GM18909 (cell line): Measurements from ENCODE around the gene TAOK3.

Experiments
- ATAC-seq: cut with Tn5 transposase; IDR thresholded peaks from one replicate; pipeline ENCODE4 v1.9.1; 2021; ENCODE audit warnings: mild to moderate bottlenecking; ENCODE audit not compliant: unreplicated experiment, poor library complexity

The TAOK3 gene

DNA sequence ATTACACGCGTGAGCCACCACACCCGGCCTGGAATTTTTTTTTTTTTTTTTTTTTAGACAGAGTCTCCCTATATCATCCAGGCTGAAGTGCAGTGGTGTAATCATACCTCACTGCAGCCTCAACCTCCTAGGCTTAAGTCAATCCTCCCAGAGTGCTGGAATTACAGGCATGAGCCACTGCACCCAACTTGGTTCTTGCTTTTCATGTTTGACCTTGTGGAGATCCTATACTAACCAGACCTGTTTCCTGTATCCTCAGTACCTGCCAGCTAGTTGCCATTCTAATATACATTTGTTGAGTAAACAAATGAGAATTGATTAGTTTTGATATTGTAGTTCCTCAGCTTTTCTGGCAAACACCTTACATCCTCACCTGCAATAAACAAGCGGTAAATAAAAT is 265.7 kb downstream of the TAOK3 start:
- ATAC-seq, result no peak

DNA sequence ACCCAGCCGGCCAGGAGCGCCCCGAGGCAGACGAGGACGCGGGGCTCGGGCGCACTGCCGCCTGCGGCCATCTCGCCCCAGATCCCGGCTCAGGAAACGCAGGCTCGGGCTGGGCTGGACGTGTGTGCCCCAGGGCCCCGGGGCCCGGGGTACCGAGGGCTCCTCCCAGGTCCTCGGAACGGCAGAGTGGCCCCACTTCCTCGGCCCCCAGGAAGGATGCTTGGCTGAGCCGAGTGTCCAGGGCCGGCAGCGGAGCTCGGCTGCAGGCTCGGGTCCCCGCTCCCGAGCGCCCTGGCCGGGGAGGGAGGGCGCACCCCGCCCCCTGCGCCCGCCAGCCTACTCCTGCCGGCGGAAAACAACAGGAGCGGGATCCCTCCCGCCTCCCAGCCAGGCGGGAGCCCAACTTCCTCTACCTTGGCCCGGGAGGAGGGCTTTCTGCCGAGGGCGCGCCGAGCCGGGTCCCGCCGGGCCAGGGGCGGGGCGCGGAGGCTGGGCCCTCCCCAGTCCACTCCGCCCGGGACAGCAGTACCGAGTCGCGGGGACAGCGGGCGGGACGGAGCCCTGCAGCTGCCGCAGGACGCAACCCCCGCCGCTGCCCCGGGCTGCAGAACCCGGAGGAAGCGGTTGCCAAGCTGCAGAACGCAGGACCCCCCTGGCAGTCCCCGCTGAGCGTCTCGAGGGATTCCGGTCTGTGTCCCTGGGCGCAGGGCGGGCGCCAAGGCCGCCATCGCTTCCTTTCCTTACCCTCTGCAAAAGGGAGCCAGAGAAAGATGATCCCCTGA is 268.9 kb downstream of the TAOK3 start, which contains the start of gene VSIG10:
TSS of gene VSIG10 (minus strand) at position 411 of the 782 bp plus-strand sequence. CDS start at position 71, 340 bp downstream.
- peak; percentile 52 for ATAC-seq

DNA sequence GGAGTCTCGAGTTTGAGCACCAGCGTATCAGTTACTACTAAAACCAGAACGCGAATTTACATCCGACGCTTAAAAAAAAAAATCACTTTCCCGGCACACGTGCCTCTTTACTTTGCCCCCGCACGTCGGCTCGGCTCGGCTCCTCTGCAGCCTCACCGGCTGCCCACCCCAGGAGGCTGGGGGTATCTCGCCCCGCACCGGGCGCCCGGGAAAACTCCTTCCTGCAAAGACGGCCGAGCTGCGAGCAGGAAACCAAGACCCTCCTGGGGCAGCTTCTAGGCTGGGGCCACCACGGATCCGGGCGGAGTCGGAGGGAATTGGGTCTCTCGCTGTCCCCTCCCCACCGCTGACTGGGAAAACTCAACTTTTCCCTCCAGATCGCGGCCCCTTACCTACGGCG is 269.5 kb downstream of the TAOK3 start:
- ATAC-seq, result peak; percentile 10

DNA sequence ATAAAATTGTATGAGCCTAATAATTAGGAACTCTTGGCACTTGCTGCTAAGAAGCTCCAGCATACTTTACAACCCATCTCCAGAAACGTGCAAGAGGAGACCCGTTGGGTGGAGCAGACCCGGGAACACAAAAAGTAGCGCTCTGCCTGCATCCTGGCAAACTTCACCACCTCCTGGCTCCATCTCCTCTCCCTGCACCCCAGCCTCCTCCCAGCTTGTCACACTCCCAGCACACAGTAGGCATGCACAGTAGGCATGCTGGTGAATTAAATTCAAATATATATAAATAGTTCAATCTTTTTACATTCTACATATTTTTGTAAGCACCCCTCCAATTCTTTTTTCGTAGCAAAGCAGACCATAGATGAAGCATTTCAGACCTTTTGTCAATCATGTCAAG is 270.1 kb downstream of the TAOK3 start:
- ATAC-seq, result no peak

DNA sequence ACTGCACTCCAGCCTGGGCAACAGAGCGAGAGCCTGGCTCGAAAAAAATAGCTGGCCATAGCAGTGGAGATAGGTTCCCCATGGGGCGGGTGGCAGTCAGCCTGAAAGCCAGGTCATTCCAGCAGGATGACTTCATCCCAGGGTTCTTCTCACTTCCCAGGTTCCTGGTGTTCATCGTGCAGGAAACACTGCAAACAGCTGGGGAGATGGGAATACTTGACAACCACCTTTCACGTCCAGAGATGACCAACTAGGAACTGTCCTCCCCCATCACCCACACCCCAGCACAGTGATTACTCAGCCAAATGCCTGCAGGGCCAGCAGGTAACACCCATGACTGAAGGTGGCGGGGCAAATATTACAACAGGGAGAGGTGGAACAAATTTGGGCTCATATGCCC is 270.6 kb downstream of the TAOK3 start:
- ATAC-seq, result no peak

DNA sequence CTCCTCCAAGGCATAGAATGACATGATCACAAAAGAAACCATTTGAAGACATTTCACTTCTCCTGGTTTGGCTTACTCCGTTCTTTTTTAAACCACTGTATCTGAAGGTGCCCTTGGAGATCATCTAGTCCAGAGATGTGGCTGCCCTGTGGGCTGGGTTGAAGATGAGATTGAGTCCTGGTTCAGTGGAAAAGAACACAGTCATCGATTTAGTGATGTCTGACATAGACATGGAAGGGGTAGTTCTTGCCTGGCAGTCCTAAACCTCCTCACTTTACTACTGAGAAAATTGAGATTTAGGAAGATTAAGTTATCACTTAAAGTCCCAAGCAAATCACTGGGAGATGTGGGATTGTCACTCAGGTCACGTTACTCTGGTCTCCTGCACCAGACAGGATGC is 271.7 kb downstream of the TAOK3 start:
- ATAC-seq, result no peak
